ENCODE measurements around the gene TFCP2.
"Not testable (repeated sequence)": the region's sequence is repeated elsewhere in the genome, so short reads cannot be mapped to it uniquely, and the experiment has no call there.

DNA sequence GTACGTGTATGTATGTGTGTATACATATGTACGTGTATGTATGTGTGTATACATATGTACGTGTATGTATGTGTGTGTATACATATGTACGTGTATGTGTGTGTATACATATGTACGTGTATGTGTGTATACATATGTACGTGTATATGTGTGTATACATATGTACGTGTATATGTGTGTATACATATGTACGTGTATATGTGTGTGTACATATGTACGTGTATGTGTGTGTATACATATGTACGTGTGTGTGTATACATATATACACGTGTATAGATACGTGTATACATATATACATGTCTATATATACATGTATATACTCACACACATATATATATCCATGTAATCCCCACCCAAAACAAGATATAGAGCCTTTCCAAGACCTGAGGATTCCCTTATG lies 46.9 kb upstream of the TFCP2 start:
- not testable (repeated sequence) for TF ChIP-seq CTCF, POLR2A (IDR thresholded peaks at IDR 0.05)
